Erythroblast (primary cell): ENCODE results near the gene AP2A2.

Source experiments
- GATA1 ChIP-seq: IDR thresholded peaks from 2 replicates; pipeline ENCODE4 v1.6.1; 2011; ENCODE audit warnings: low read depth, mild to moderate bottlenecking, control low read depth, low read length, moderate library complexity
- POLR2A ChIP-seq: IDR thresholded peaks from 2 replicates; pipeline ENCODE4 v1.6.1; 2011; ENCODE audit warnings: mild to moderate bottlenecking, low read length

- TF ChIP-seq POLR2A (no peak), GATA1 (no peak)
These were observed 27.8 kb downstream of the AP2A2 start for GRCh38 chr11:953512-953911.
